Fibroblast of lung (primary cell): ENCODE measurements around the gene ALPP.

Source experiments
- EZH2 ChIP-seq: IDR thresholded peaks from 2 replicates; pipeline ENCODE4 v1.5.1; 2012; ENCODE audit warnings: low read length, control low read depth, mild to moderate bottlenecking; ENCODE audit errors: missing control alignments
- TF ChIP-seq, protein P1 (sequence below), 2 donors: IDR thresholded peaks in 1 of 2; conservative IDR thresholded peaks in 1 of 2; 1 replicate in 1 of 2; 2 replicates in 1 of 2; pipeline ENCODE4 v1.5.1; 2011 to 2012; ENCODE audit warnings: low read length in 2 of 2, control low read depth in 1 of 2, inconsistent platforms in 1 of 2, low read depth in 1 of 2, mild to moderate bottlenecking in 1 of 2

GRCh38 chr2:232385660-232386489 lies 7.3 kb downstream of the ALPP start:
- TF ChIP-seq, protein P1, sequence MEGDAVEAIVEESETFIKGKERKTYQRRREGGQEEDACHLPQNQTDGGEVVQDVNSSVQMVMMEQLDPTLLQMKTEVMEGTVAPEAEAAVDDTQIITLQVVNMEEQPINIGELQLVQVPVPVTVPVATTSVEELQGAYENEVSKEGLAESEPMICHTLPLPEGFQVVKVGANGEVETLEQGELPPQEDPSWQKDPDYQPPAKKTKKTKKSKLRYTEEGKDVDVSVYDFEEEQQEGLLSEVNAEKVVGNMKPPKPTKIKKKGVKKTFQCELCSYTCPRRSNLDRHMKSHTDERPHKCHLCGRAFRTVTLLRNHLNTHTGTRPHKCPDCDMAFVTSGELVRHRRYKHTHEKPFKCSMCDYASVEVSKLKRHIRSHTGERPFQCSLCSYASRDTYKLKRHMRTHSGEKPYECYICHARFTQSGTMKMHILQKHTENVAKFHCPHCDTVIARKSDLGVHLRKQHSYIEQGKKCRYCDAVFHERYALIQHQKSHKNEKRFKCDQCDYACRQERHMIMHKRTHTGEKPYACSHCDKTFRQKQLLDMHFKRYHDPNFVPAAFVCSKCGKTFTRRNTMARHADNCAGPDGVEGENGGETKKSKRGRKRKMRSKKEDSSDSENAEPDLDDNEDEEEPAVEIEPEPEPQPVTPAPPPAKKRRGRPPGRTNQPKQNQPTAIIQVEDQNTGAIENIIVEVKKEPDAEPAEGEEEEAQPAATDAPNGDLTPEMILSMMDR (conservative IDR thresholded peaks at IDR 0.05 in 1 of 2, IDR thresholded peaks at IDR 0.05 in 1 of 2; ENCODE audit: low read depth in 1 of 2, low read length in 2 of 2), result no peak
- TF ChIP-seq EZH2, result no peak
